Body of pancreas (tissue), 4 donors: Measurements from ENCODE around the gene DYNC1I1.

Source experiments
- CTCF ChIP-seq, 7 experiments: fragments of 450-650 bp in 4 of 7; fragments of 200-600 bp in 3 of 7; sonication (generic) in 3 of 7; IDR thresholded peaks; one replicate each; pipeline ENCODE4 v1.5.1; 2016 to 2019; ENCODE audit warnings: antibody characterized with exemption in 7 of 7
- POLR2A ChIP-seq, 3 donors: fragments of 450-650 bp; IDR thresholded peaks; one replicate each; pipeline ENCODE4 v1.6.1; 2016; ENCODE audit warnings: antibody characterized with exemption in 3 of 3, mild to moderate bottlenecking in 2 of 3

- TF ChIP-seq CTCF (IDR thresholded peaks at IDR 0.05) (no peak), POLR2A (IDR thresholded peaks at IDR 0.05) (no peak)
Observed at GRCh38 chr7:96004578-96004977, 232.2 kb downstream of the DYNC1I1 start.
